Spleen (tissue), 7 donors: ENCODE results near the gene SPIRE2.

ENCODE experiments used
- POLR2A ChIP-seq, 3 donors: fragments of 450-650 bp; IDR thresholded peaks; one replicate each; pipeline ENCODE4 v1.5.1; 2017; ENCODE audit warnings: antibody characterized with exemption in 3 of 3, mild to moderate bottlenecking in 1 of 3
- POLR2AphosphoS5 ChIP-seq, 3 donors: sonication (generic); formaldehyde crosslinking; IDR thresholded peaks; one replicate each; pipeline ENCODE4 v1.5.1; 2017; ENCODE audit warnings: antibody characterized with exemption in 3 of 3
- TF ChIP-seq, protein P1 (sequence below), 11 experiments: fragments of 200-600 bp in 7 of 11; fragments of 450-650 bp in 4 of 11; sonication (generic) in 4 of 11; IDR thresholded peaks in 8 of 11; conservative IDR thresholded peaks in 3 of 11; 1 replicate in 7 of 11; 2 replicates in 4 of 11; pipeline versions ENCODE4 v1.4.0 to v1.8.0; 2016 to 2021; ENCODE audit warnings: antibody characterized with exemption in 11 of 11, inconsistent platforms in 4 of 11, mild to moderate bottlenecking in 1 of 11
- donor health status: DM: no; HTN: no; CAD: no; lungs with moderate emphysema.
- donor health status: DM: no; HTN: no; CAD: no.
- donor health status: DM: no; HTN: no; CAD: no.

DNA sequence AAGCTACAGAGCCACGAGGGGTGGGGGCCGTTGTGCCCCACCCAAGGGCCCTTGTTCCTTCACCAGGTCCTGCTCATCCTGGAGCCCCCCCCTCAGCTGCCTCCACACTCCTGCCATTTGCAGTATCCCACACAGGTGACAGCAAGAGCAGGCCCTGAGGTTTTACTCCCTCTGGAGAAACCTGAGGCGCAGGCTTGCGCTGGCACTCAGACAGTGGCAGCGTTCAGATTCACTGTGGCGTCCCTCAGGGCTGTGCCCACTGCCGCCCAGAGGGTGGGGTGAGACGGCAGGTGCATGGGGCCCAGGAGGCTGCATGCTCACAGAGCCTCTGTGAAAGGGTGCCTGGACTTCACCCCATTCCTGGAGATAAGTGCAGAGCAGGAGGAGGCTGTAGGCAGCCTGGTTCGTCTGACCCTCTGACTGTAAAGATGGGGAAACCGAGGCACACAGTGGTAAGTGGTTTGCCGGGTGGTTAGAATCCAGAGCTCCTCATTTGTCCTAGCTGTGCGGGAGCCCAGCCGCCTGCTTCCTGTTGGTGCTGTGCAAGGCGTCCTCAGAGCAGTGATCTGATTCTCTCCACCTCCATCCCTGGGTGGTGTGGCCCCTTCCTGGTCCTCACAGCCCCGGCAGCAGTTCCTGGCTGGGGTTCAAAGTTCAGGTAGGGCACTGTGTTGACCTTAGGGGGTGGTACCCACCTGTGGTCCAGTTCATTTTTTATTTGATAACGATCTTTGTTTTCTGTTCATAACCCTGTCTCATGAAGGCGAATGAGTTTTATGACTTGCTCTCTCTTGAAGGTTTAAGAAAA lies 1.6 kb downstream of the SPIRE2 start:
- TF ChIP-seq, protein P1, sequence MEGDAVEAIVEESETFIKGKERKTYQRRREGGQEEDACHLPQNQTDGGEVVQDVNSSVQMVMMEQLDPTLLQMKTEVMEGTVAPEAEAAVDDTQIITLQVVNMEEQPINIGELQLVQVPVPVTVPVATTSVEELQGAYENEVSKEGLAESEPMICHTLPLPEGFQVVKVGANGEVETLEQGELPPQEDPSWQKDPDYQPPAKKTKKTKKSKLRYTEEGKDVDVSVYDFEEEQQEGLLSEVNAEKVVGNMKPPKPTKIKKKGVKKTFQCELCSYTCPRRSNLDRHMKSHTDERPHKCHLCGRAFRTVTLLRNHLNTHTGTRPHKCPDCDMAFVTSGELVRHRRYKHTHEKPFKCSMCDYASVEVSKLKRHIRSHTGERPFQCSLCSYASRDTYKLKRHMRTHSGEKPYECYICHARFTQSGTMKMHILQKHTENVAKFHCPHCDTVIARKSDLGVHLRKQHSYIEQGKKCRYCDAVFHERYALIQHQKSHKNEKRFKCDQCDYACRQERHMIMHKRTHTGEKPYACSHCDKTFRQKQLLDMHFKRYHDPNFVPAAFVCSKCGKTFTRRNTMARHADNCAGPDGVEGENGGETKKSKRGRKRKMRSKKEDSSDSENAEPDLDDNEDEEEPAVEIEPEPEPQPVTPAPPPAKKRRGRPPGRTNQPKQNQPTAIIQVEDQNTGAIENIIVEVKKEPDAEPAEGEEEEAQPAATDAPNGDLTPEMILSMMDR (IDR thresholded peaks at IDR 0.05 in 8 of 11, conservative IDR thresholded peaks at IDR 0.05 in 3 of 11): no peak
- TF ChIP-seq POLR2A (IDR thresholded peaks at IDR 0.05) (no peak), POLR2AphosphoS5 (IDR thresholded peaks at IDR 0.05) (no peak)
